GM12891 (cell line): ENCODE data around the gene MAP7D3.

Source experiments
- PAX5 ChIP-seq: IDR thresholded peaks from 2 replicates; pipeline ENCODE4 v1.6.1; 2011; ENCODE audit warnings: low read length, moderate library complexity, mild to moderate bottlenecking; ENCODE audit not compliant: insufficient read depth, severe bottlenecking
- POLR2A ChIP-seq: IDR thresholded peaks from 2 replicates; pipeline ENCODE4 v1.6.1; 2011; ENCODE audit warnings: low read depth, low read length, control low read depth
- POLR2AphosphoS5 ChIP-seq: IDR thresholded peaks from 2 replicates; pipeline ENCODE4 v1.6.1; 2011; ENCODE audit warnings: low read depth, low read length, control low read depth
- SPI1 ChIP-seq: IDR thresholded peaks from 2 replicates; pipeline ENCODE4 v1.6.1; 2011; ENCODE audit warnings: low read depth, low read length, control low read depth
- TAF1 ChIP-seq: IDR thresholded peaks from 2 replicates; pipeline ENCODE4 v1.6.1; 2011; ENCODE audit warnings: low read depth, low read length, control low read depth

GRCh38 chrX:136259543-136259942, 8.3 kb upstream of the MAP7D3 start:
- TF ChIP-seq POLR2A (no peak), POLR2AphosphoS5 (no peak), TAF1 (no peak), SPI1 (no peak), PAX5 (no peak)
